MM.1S (cell line): ENCODE measurements around the gene CLDN4.

Experiments used
- EZH2 ChIP-seq: fragments of 300-600 bp; sonication (generic); optimal IDR thresholded peaks from 2 replicates; pipeline ENCODE3; 2017; ENCODE audit warnings: low read depth, mild to moderate bottlenecking, antibody characterized with exemption, low read length, mixed read lengths
- EZH2phosphoT487 ChIP-seq: fragments of 300-600 bp; sonication (generic); IDR thresholded peaks from 2 replicates; pipeline ENCODE4 v1.6.1; 2018; ENCODE audit warnings: antibody characterized with exemption, low read length
- TF ChIP-seq, protein P1 (sequence below): fragments of 300-600 bp; sonication (generic); IDR thresholded peaks from 2 replicates; pipeline ENCODE4 v1.5.1; 2016; ENCODE audit warnings: antibody characterized with exemption, low read length, mixed read lengths

DNA sequence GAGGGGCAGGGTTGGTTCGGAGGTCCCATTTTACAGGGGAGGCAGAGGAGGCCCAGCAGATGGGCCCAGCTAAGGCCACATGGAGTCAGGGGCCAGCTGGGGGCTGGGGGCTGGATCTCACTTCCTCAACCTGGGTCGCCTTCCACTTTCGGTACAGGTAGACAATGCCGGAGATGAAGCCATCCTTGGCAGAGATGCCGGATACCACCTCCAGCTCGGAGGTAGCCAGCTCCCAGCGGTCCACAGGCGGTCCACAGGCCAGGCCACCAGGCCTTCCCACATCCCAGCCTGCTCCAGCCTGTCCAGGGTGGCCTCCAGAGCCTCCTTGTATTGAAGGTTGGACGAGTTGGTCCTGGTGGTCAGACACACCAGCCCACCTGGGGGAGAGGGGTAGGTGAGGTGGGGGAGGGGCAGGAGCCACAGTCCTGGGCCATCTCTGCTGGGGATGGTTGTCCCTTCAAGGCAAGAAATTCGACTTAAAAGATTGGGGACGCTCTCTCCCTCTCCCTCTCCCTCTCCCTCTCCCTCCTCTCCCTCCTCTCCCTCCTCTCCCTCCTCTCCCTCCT lies 3.9 kb downstream of the CLDN4 start:
- TF ChIP-seq, protein P1, sequence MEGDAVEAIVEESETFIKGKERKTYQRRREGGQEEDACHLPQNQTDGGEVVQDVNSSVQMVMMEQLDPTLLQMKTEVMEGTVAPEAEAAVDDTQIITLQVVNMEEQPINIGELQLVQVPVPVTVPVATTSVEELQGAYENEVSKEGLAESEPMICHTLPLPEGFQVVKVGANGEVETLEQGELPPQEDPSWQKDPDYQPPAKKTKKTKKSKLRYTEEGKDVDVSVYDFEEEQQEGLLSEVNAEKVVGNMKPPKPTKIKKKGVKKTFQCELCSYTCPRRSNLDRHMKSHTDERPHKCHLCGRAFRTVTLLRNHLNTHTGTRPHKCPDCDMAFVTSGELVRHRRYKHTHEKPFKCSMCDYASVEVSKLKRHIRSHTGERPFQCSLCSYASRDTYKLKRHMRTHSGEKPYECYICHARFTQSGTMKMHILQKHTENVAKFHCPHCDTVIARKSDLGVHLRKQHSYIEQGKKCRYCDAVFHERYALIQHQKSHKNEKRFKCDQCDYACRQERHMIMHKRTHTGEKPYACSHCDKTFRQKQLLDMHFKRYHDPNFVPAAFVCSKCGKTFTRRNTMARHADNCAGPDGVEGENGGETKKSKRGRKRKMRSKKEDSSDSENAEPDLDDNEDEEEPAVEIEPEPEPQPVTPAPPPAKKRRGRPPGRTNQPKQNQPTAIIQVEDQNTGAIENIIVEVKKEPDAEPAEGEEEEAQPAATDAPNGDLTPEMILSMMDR = no peak
- TF ChIP-seq EZH2 (no peak), EZH2phosphoT487 (no peak)
